ENCODE data around the gene HSBP1L1. TPM values are rescaled to one million over a fixed set of nuclear protein-coding genes. Genes with fewer than 3 reads are reported as not detected.
"Not testable (repeated sequence)": the region's sequence is repeated elsewhere in the genome, so short reads cannot be mapped to it uniquely, and the experiment has no call there.

HSBP1L1 gene
- total and polyA plus RNA-seq, 5 donors = 9.9 to 18.8 (median 11.8) TPM

GRCh38 chr18:79991494-79991893 is 27.1 kb downstream of the HSBP1L1 start:
- Histone ChIP-seq H3K4me1 (ENCODE audit: control insufficient read depth, insufficient read depth, low read length) (no peaks in the 10 kb centered on the region), H3K27me3 (ENCODE audit: control insufficient read depth, insufficient read depth) (no peaks in the 10 kb centered on the region), H3K9me3 (ENCODE audit: control insufficient read depth, low read length) (no peaks in the 10 kb centered on the region), H3K27ac (ENCODE audit: low read length) (no peak overlapping the region), H3K4me3 (ENCODE audit: low read length) (no peak overlapping the region)
- DNase-seq = no peak
- WGBS = 84% methylated on average over 2 of the region's 2 CpGs
- intact Hi-C loops (cut with DNase I) = no loop called here
- ATAC-seq = no peak

GRCh38 chr18:79999701-80000100 is 35.3 kb downstream of the HSBP1L1 start:
- H3K4me1 ChIP-seq (ENCODE audit: control insufficient read depth, insufficient read depth, low read length); H3K9me3 ChIP-seq (ENCODE audit: control insufficient read depth, low read length); intact Hi-C loops (cut with DNase I); ATAC-seq; DNase-seq; H3K4me3 ChIP-seq (ENCODE audit: low read length); H3K27ac ChIP-seq (ENCODE audit: low read length); H3K27me3 ChIP-seq (ENCODE audit: control insufficient read depth, insufficient read depth): not testable (repeated sequence)
- 84% methylated on average over 2 of the region's 2 CpGs for WGBS

GRCh38 chr18:80000877-80001276 is 36.4 kb downstream of the HSBP1L1 start:
- Histone ChIP-seq H3K27ac (ENCODE audit: low read length) (no peak overlapping the region), H3K4me3 (ENCODE audit: low read length) (no peak overlapping the region), H3K9me3 (ENCODE audit: control insufficient read depth, low read length) (no peaks in the 10 kb centered on the region), H3K27me3 (ENCODE audit: control insufficient read depth, insufficient read depth) (no peaks in the 10 kb centered on the region), H3K4me1 (ENCODE audit: control insufficient read depth, insufficient read depth, low read length) (no peaks in the 10 kb centered on the region)
- ATAC-seq (no peak), DNase-seq (no peak)
- 77% methylated on average over 3 of the region's 3 CpGs for WGBS
- intact Hi-C loops (cut with DNase I) = no loop called here

GRCh38 chr18:80002468-80002867 is 38.0 kb downstream of the HSBP1L1 start:
- H3K27ac ChIP-seq (ENCODE audit: low read length) = no peak overlapping the region
- no peaks in the 10 kb centered on the region for H3K9me3 ChIP-seq (ENCODE audit: control insufficient read depth, low read length)
- no peaks in the 10 kb centered on the region for H3K4me1 ChIP-seq (ENCODE audit: control insufficient read depth, insufficient read depth, low read length)
- intact Hi-C loops (cut with DNase I) = no loop called here
- DNase-seq = no peak
- no peaks in the 10 kb centered on the region for H3K27me3 ChIP-seq (ENCODE audit: control insufficient read depth, insufficient read depth)
- no peak overlapping the region for H3K4me3 ChIP-seq (ENCODE audit: low read length)
- WGBS = 94% methylated on average over 5 of the region's 5 CpGs
- no peak for ATAC-seq

DNA sequence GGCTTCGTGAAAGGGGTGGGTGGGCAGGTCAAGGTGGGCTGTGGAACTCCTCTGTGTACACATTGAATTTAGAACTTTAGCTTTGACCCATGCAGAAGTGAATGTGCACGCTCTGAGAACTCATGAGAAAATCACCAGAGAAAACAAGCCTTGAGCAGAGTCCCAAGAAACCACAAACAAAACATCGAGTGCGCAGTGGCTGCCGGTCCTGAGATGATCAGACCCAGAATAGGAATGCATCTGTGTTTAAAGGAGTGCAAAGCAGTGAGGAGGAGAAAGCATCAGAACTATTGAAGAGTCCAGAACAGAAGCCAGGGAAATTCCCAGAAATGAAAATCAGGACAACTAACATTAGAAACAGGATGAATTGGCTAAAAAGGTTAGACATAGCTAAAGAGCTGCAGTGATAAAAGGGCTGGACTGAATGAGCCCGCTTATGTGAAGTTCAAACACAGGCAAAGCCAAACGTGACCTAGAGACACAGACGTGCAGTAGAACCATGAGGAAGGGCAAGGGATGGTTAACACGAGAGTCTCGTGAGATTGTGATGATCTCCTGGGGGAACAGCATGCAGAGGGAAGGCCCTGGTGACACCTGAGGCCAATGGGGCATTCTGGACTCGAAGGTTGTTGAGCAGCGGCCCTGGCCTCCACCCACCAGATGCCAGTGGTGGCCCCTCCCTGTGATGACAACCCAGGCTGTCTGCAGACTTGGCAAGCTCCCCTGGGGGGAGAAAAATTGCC is 40.3 kb downstream of the HSBP1L1 start:
- intact Hi-C loops (cut with DNase I) = no loop called here
- no peak overlapping the region for H3K4me3 ChIP-seq (ENCODE audit: low read length)
- H3K27me3 ChIP-seq (ENCODE audit: control insufficient read depth, insufficient read depth) = no peaks in the 10 kb centered on the region
- WGBS = 85% methylated on average over 12 of the region's 12 CpGs
- no peaks in the 10 kb centered on the region for H3K4me1 ChIP-seq (ENCODE audit: control insufficient read depth, insufficient read depth, low read length)
- ATAC-seq (no peak), DNase-seq (no peak)
- no peak overlapping the region for H3K27ac ChIP-seq (ENCODE audit: low read length)
- no peaks in the 10 kb centered on the region for H3K9me3 ChIP-seq (ENCODE audit: control insufficient read depth, low read length)

DNA sequence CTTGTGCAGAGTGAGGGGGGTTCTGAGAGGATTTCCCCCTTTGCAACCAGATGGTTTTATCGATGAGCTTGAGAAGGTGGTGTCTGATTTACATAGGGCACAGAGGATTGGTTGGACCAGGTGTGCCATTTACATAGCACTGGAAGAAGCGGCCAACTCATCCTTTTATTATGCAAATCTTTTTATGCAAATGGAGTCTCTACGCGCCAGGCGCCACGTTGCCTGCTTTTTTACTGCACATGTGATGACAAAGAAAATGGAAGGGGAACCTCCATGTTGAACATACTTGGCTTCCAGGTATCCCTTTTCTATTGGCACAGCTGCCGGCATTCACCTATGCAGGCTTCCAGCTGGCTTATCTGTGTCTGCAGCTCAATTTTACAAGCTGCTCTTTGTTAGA is 42.3 kb downstream of the HSBP1L1 start:
- H3K27me3 ChIP-seq (ENCODE audit: control insufficient read depth, insufficient read depth) = no peaks in the 10 kb centered on the region
- H3K4me1 ChIP-seq (ENCODE audit: control insufficient read depth, insufficient read depth, low read length) = no peaks in the 10 kb centered on the region
- H3K9me3 ChIP-seq (ENCODE audit: control insufficient read depth, low read length) = no peaks in the 10 kb centered on the region
- DNase-seq (no peak), ATAC-seq (no peak)
- no peak overlapping the region for H3K4me3 ChIP-seq (ENCODE audit: low read length)
- 84% methylated on average over 7 of the region's 7 CpGs for WGBS
- intact Hi-C loops (cut with DNase I) = no loop called here
- no peak overlapping the region for H3K27ac ChIP-seq (ENCODE audit: low read length)

DNA sequence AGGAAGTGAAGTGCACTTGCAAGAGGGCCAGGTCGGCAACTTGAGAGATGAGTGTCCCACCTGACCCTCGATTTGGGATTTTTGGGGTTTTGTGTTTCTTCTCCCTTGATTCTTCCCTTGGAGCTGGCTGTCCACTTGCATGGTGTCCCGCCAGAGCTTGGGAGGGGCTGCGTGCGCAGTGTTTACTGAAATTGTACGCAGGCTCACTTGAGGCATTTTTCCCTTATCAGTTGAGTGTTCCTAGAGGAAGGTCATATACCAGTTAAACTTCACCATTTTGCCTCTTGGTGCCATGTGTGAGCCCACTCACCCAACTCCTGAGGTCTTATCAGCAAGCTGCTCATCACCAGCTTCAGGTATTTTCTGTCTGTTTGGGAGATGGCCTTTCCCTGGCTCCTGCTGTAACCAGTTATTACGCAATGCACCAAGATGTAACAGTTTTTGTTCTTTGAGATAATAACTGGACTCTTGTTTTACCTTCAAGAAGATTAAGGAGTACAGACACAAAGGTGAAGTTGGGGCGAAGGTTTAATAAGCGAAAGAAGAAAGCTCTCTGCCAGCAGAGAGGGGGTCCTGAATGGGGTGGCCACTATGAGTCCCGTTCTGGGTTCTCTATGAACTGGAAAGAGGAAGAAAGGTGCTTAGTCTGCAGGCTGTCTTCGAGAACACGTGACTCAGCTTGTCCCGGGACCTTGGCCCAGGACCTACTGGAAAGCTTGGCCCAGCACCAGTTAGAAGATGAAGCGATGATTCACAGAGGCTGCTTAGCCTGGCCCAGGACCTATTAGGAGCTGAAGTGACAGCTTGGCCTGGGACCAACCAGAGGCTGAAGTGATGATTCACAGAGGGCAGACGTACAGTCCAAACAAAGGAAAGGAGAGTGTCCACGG is 45.5 kb downstream of the HSBP1L1 start:
- ATAC-seq (peak; percentile 97), DNase-seq (peak; percentile 79 to 83 (median 80))
- Histone ChIP-seq H3K9me3 (ENCODE audit: control insufficient read depth, low read length) (no peaks in the 10 kb centered on the region), H3K27me3 (ENCODE audit: control insufficient read depth, insufficient read depth) (no peaks in the 10 kb centered on the region), H3K4me3 (ENCODE audit: low read length) (no peak overlapping the region), H3K4me1 (ENCODE audit: control insufficient read depth, insufficient read depth, low read length) (no peaks in the 10 kb centered on the region), H3K27ac (ENCODE audit: low read length) (peak overlapping the region; percentile 78)
- 66% methylated on average over 16 of the region's 16 CpGs for WGBS
- intact Hi-C loops (cut with DNase I) = loop anchor here in 1 of 4 donors (2.0 kb wide), 1 partner anchor 23 kb away; no protein-coding TSS in a partner anchor

GRCh38 chr18:80010551-80010906 is 46.1 kb downstream of the HSBP1L1 start:
- ATAC-seq (peak; percentile 49), DNase-seq (no peak)
- WGBS = 73% methylated on average over 5 of the region's 5 CpGs
- no peaks in the 10 kb centered on the region for H3K4me1 ChIP-seq (ENCODE audit: control insufficient read depth, insufficient read depth, low read length)
- intact Hi-C loops (cut with DNase I) = no loop called here
- peak overlapping the region; percentile 78 for H3K27ac ChIP-seq (ENCODE audit: low read length)
- H3K27me3 ChIP-seq (ENCODE audit: control insufficient read depth, insufficient read depth) = no peaks in the 10 kb centered on the region
- H3K4me3 ChIP-seq (ENCODE audit: low read length) = no peak overlapping the region
- no peaks in the 10 kb centered on the region for H3K9me3 ChIP-seq (ENCODE audit: control insufficient read depth, low read length)

DNA sequence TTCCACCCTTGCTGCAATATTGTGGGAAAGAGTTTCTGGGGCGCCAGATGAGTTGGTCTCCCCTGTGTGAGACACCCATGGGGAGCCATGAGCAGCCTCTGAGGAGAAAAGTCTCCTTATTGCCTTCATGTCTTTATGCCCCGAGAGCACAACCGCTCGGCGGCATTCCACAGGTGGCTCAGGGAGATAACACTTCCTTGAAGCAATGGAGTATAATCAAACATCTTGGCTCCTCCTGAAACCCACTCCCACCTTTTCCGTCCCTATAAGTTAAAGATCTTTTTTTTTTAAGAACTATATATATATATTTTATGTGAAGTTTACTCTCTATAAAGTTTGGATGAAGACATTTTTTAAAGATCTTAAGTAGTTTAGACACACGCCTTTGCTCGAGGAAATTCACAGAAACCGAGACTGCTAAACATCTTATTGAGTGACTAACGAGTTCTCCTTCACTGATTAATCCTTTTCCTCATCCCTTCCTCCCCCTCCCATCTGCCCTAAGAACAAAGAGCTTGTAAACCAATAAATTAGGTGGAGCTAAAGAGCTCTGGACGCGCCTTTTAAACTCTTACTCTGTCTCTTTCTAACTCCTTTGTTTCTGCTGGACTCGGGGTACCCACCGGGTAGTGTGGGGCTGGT is 47.2 kb downstream of the HSBP1L1 start:
- WGBS = 94% methylated on average over 14 of the region's 14 CpGs
- H3K4me3 ChIP-seq (ENCODE audit: low read length); ATAC-seq; DNase-seq; H3K27me3 ChIP-seq (ENCODE audit: control insufficient read depth, insufficient read depth); H3K4me1 ChIP-seq (ENCODE audit: control insufficient read depth, insufficient read depth, low read length); H3K9me3 ChIP-seq (ENCODE audit: control insufficient read depth, low read length); intact Hi-C loops (cut with DNase I); H3K27ac ChIP-seq (ENCODE audit: low read length): not testable (repeated sequence)

DNA sequence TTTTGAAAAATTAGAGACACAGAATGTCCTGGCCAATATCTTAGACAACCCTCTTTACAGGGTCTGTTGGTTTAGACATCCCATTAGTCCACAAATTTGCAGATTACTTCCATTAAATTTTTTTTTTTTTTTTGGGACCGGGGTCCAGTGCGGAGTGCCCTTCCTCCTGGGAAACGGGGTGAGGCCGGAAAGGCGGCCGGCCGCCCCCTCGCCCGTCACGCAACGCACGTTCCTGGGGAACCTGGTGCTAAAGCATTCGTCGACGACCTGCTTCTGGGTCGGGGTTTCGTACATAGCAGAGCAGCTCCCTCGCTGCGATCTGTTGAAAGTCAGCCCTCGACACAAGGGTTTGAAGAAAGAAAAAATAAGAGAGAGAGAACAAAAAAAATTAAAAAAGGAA is 48.3 kb downstream of the HSBP1L1 start:
- 98% methylated on average over 20 of the region's 20 CpGs for WGBS
- intact Hi-C loops (cut with DNase I) = no loop called here
- H3K4me1 ChIP-seq (ENCODE audit: control insufficient read depth, insufficient read depth, low read length) = no peaks in the 10 kb centered on the region
- no peaks in the 10 kb centered on the region for H3K9me3 ChIP-seq (ENCODE audit: control insufficient read depth, low read length)
- no peak overlapping the region for H3K27ac ChIP-seq (ENCODE audit: low read length)
- no peak overlapping the region for H3K4me3 ChIP-seq (ENCODE audit: low read length)
- ATAC-seq (no peak), DNase-seq (no peak)
- no peaks in the 10 kb centered on the region for H3K27me3 ChIP-seq (ENCODE audit: control insufficient read depth, insufficient read depth)

Data from right cardiac atrium (tissue), 5 donors.